DMS114 treated with DMSO at 0.1 percent for 48 hours (cell line): Measurements from ENCODE around the gene MBNL1.
"Not testable (repeated sequence)": the region's sequence is repeated elsewhere in the genome, so short reads cannot be mapped to it uniquely, and the experiment has no call there.

Source experiments
- DNase-seq: peaks from one replicate; lab custom pipeline; 2025; ENCODE audit not compliant: unreplicated experiment; lab: John Stamatoyannopoulos, UW

MBNL1 gene

GRCh38 chr3:152345233-152345632 lies 76.5 kb downstream of the MBNL1 start:
- DNase-seq: no peak

GRCh38 chr3:152346058-152346457 lies 77.3 kb downstream of the MBNL1 start:
- DNase-seq: no peak

GRCh38 chr3:152346740-152347139 lies 78.0 kb downstream of the MBNL1 start:
- DNase-seq: no peak

GRCh38 chr3:152348436-152349177 lies 79.9 kb downstream of the MBNL1 start:
- no peak for DNase-seq

- DNase-seq: no peak
Observed at GRCh38 chr3:152349392-152349791, 80.7 kb downstream of the MBNL1 start.

- DNase-seq: no peak
Observed at GRCh38 chr3:152350139-152350538, 81.4 kb downstream of the MBNL1 start.

GRCh38 chr3:152350776-152351175 lies 82.0 kb downstream of the MBNL1 start:
- no peak for DNase-seq

- DNase-seq: no peak
Observed at GRCh38 chr3:152352554-152352953, 83.8 kb downstream of the MBNL1 start.

GRCh38 chr3:152353578-152353977 lies 84.8 kb downstream of the MBNL1 start:
- DNase-seq: no peak

GRCh38 chr3:152355744-152356665 lies 87.3 kb downstream of the MBNL1 start:
- DNase-seq: no peak

GRCh38 chr3:152356870-152357276 lies 88.1 kb downstream of the MBNL1 start:
- no peak for DNase-seq

GRCh38 chr3:152357587-152357986 lies 88.9 kb downstream of the MBNL1 start:
- no peak for DNase-seq

- no peak for DNase-seq
Observed at GRCh38 chr3:152359385-152360248, 90.9 kb downstream of the MBNL1 start.

- no peak for DNase-seq
Observed at GRCh38 chr3:152360302-152360701, 91.6 kb downstream of the MBNL1 start.

GRCh38 chr3:152360966-152361365 lies 92.2 kb downstream of the MBNL1 start:
- DNase-seq: no peak

GRCh38 chr3:152362086-152362485 lies 93.4 kb downstream of the MBNL1 start:
- DNase-seq: no peak

- DNase-seq: no peak
Observed at GRCh38 chr3:152364237-152364636, 95.5 kb downstream of the MBNL1 start.

GRCh38 chr3:152365126-152365525 lies 96.4 kb downstream of the MBNL1 start:
- DNase-seq: no peak

- DNase-seq: no peak
Observed at GRCh38 chr3:152365766-152366593, 97.3 kb downstream of the MBNL1 start.

- not testable (repeated sequence) for DNase-seq
Observed at GRCh38 chr3:152367192-152367591, 98.5 kb downstream of the MBNL1 start.
